HG03432 (cell line): ENCODE data around the gene EPHB1.
A peak's percentile ranks its signal among the peaks of the same experiment; 100 is the strongest.

Experiments used
- ATAC-seq: cut with Tn5 transposase; IDR thresholded peaks from one replicate; pipeline ENCODE4 v1.9.1; 2021; ENCODE audit warnings: mild to moderate bottlenecking, moderate library complexity; ENCODE audit not compliant: unreplicated experiment

The EPHB1 gene

GRCh38 chr3:134804508-134805480 is 9.7 kb downstream of the EPHB1 start:
- no peak for ATAC-seq

- ATAC-seq: no peak
Observed at GRCh38 chr3:134807189-134807588, 12.1 kb downstream of the EPHB1 start.

GRCh38 chr3:134808835-134809234 is 13.8 kb downstream of the EPHB1 start:
- no peak for ATAC-seq

- ATAC-seq: no peak
Observed at GRCh38 chr3:134809427-134810051, 14.5 kb downstream of the EPHB1 start.

GRCh38 chr3:134810052-134810435 is 15.0 kb downstream of the EPHB1 start:
- no peak for ATAC-seq

- no peak for ATAC-seq
Observed at GRCh38 chr3:134810850-134811249, 15.8 kb downstream of the EPHB1 start.

- no peak for ATAC-seq
Observed at GRCh38 chr3:134813618-134814017, 18.6 kb downstream of the EPHB1 start.

GRCh38 chr3:134815519-134815918 is 20.5 kb downstream of the EPHB1 start:
- no peak for ATAC-seq

- no peak for ATAC-seq
Observed at GRCh38 chr3:134816623-134817022, 21.6 kb downstream of the EPHB1 start.

- ATAC-seq: peak; percentile 69
Observed at GRCh38 chr3:134817297-134817696, 22.2 kb downstream of the EPHB1 start.

GRCh38 chr3:134820994-134821393 is 25.9 kb downstream of the EPHB1 start:
- no peak for ATAC-seq

- no peak for ATAC-seq
Observed at GRCh38 chr3:134822090-134822489, 27.0 kb downstream of the EPHB1 start.

- no peak for ATAC-seq
Observed at GRCh38 chr3:134823679-134824078, 28.6 kb downstream of the EPHB1 start.

GRCh38 chr3:134824791-134825190 is 29.7 kb downstream of the EPHB1 start:
- ATAC-seq: no peak

GRCh38 chr3:134827213-134827612 is 32.2 kb downstream of the EPHB1 start:
- no peak for ATAC-seq

- ATAC-seq: no peak
Observed at GRCh38 chr3:134829721-134830120, 34.7 kb downstream of the EPHB1 start.

- peak; percentile 39 for ATAC-seq
Observed at GRCh38 chr3:134832585-134832984, 37.5 kb downstream of the EPHB1 start.

- no peak for ATAC-seq
Observed at GRCh38 chr3:134833453-134834163, 38.5 kb downstream of the EPHB1 start.

GRCh38 chr3:134836921-134837320 is 41.9 kb downstream of the EPHB1 start:
- no peak for ATAC-seq

- no peak for ATAC-seq
Observed at GRCh38 chr3:134838599-134838998, 43.5 kb downstream of the EPHB1 start.

GRCh38 chr3:134839422-134839821 is 44.4 kb downstream of the EPHB1 start:
- ATAC-seq: no peak

GRCh38 chr3:134839990-134840389 is 44.9 kb downstream of the EPHB1 start:
- peak; percentile 62 for ATAC-seq
